Neural cell (in vitro differentiated cells): Measurements from ENCODE around the gene NKPD1.
A peak's percentile ranks its signal among the peaks of the same experiment; 100 is the strongest.

Experiments
- EZH2 ChIP-seq: fragments of 200-600, 300-800 bp; shearing (Covaris generic), sonication (generic); IDR thresholded peaks from 2 replicates; pipeline ENCODE4 v1.6.1; 2014; ENCODE audit warnings: antibody characterized with exemption, low read length, borderline replicate concordance, mild to moderate bottlenecking; ENCODE audit not compliant: insufficient read depth, poor library complexity, severe bottlenecking
- POLR2AphosphoS5 ChIP-seq: IDR thresholded peaks from 2 replicates; pipeline ENCODE4 v1.6.1; 2012
- TF ChIP-seq, protein P1 (sequence below): IDR thresholded peaks from 2 replicates; pipeline ENCODE4 v1.6.1; 2012; ENCODE audit warnings: borderline replicate concordance
- TF ChIP-seq, protein P2 (sequence below): fragments of 450-650 bp; IDR thresholded peaks from 2 replicates; pipeline ENCODE4 v1.5.1; 2014; ENCODE audit warnings: antibody characterized with exemption, mild to moderate bottlenecking, moderate library complexity; ENCODE audit not compliant: poor library complexity, severe bottlenecking

DNA sequence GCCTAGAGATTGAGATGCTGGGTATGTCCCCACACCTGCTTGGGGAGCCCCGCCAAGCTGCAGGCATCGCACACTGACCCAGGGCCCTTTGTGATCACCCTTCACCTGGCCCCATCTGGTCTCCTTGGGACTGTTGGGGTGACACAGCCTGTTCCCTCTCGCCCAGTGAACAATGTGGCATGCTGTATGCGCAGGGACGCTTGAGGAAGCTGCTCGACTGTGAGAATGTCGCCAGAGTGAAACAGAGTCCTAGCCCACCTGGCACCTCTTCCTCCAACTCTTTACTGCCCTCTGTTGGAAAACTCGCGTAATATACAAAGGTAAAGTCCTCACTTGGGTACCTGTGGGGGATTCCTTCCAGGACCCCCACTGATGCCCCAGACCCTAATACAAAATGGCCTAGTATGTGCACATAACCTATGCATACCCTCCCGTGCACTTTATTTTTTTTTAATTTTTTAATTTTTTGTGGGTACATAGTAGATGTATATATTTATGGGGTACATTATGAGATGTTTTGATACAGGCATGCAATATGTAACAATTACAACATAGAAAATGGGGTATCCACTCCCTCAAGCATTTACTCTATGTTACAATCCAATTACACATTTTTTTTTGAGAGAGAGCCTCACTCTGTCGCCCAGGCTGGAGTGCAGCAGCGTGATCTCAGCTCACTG lies 26.8 kb upstream of the NKPD1 start:
- TF ChIP-seq POLR2AphosphoS5 (no peak), EZH2 (no peak)
- TF ChIP-seq, protein P1, sequence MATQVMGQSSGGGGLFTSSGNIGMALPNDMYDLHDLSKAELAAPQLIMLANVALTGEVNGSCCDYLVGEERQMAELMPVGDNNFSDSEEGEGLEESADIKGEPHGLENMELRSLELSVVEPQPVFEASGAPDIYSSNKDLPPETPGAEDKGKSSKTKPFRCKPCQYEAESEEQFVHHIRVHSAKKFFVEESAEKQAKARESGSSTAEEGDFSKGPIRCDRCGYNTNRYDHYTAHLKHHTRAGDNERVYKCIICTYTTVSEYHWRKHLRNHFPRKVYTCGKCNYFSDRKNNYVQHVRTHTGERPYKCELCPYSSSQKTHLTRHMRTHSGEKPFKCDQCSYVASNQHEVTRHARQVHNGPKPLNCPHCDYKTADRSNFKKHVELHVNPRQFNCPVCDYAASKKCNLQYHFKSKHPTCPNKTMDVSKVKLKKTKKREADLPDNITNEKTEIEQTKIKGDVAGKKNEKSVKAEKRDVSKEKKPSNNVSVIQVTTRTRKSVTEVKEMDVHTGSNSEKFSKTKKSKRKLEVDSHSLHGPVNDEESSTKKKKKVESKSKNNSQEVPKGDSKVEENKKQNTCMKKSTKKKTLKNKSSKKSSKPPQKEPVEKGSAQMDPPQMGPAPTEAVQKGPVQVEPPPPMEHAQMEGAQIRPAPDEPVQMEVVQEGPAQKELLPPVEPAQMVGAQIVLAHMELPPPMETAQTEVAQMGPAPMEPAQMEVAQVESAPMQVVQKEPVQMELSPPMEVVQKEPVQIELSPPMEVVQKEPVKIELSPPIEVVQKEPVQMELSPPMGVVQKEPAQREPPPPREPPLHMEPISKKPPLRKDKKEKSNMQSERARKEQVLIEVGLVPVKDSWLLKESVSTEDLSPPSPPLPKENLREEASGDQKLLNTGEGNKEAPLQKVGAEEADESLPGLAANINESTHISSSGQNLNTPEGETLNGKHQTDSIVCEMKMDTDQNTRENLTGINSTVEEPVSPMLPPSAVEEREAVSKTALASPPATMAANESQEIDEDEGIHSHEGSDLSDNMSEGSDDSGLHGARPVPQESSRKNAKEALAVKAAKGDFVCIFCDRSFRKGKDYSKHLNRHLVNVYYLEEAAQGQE = no peak
- TF ChIP-seq, protein P2, sequence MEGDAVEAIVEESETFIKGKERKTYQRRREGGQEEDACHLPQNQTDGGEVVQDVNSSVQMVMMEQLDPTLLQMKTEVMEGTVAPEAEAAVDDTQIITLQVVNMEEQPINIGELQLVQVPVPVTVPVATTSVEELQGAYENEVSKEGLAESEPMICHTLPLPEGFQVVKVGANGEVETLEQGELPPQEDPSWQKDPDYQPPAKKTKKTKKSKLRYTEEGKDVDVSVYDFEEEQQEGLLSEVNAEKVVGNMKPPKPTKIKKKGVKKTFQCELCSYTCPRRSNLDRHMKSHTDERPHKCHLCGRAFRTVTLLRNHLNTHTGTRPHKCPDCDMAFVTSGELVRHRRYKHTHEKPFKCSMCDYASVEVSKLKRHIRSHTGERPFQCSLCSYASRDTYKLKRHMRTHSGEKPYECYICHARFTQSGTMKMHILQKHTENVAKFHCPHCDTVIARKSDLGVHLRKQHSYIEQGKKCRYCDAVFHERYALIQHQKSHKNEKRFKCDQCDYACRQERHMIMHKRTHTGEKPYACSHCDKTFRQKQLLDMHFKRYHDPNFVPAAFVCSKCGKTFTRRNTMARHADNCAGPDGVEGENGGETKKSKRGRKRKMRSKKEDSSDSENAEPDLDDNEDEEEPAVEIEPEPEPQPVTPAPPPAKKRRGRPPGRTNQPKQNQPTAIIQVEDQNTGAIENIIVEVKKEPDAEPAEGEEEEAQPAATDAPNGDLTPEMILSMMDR = peak; percentile 71
